Measurements from ENCODE around the gene CFAP77.

DNA sequence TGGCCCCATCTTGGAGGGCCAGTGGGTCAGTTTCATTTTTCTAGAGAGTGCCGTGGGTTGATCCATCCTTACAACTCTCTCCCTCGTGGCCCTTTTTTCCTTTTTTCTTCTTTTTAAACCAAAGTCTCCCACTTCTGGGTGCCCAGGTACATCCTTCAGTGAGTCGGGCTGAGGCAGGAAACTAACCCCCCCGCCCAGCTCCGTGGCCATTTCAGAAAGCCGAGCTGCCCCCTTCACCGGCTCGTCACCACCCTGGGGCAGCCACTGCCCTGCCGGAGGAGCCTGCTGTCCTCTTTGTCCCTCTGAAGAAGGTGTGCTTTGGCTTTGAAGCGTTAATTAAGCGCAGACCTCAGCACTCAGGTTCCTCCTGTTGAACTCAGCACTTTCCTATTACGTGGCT is 5.2 kb downstream of the CFAP77 start:
- TF ChIP-seq, protein P1, sequence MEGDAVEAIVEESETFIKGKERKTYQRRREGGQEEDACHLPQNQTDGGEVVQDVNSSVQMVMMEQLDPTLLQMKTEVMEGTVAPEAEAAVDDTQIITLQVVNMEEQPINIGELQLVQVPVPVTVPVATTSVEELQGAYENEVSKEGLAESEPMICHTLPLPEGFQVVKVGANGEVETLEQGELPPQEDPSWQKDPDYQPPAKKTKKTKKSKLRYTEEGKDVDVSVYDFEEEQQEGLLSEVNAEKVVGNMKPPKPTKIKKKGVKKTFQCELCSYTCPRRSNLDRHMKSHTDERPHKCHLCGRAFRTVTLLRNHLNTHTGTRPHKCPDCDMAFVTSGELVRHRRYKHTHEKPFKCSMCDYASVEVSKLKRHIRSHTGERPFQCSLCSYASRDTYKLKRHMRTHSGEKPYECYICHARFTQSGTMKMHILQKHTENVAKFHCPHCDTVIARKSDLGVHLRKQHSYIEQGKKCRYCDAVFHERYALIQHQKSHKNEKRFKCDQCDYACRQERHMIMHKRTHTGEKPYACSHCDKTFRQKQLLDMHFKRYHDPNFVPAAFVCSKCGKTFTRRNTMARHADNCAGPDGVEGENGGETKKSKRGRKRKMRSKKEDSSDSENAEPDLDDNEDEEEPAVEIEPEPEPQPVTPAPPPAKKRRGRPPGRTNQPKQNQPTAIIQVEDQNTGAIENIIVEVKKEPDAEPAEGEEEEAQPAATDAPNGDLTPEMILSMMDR (IDR thresholded peaks at IDR 0.05): no peak
- TF ChIP-seq POLR2A (IDR thresholded peaks at IDR 0.05) (no peak), EP300 (IDR thresholded peaks at IDR 0.05) (no peak)
